NCI-H524 (cell line): ENCODE measurements around the gene CA10.

Experiments used
- DNase-seq, 2 experiments: peaks; one replicate each; lab custom pipeline; 2025; lab: John Stamatoyannopoulos, UW

CA10 gene

DNA sequence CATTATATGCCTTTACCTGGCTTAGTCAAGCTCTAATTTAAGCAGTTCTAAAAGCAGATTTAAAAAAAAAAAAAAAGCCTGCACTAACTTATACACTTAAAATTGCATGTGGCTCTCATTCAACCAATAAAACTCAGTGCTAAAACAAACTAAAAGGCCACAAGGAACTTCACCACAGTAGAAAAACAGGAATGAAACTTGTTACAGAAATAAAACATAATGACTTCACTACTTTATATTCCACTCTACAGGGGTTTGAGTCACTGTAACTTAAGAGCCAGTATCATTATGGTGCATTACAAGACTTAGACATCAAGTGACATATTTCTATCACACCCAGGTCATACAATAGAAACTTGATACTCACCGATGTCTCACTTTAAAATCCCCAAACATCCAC is 11.1 kb downstream of the CA10 start:
- peak in 1 of 2 experiments; percentile 30 for DNase-seq

DNA sequence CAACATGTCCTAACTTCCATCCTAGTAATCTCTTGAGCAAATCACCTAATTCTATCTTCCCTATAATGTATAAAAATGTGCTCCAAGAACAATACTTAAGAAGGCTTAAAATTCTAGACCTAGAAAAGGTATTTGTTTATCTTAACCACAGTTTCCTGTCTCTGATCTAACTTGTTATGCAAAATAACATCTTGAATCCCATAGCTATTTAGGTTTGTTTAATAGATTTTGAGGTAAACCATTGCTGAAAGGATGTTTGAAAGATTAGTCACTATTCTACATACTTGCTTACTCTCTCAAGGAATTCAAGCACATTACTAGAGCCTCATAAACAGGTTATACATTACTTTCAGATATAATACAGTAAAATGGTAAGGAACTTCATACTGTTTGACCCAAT is 13.0 kb downstream of the CA10 start:
- no peak for DNase-seq

DNA sequence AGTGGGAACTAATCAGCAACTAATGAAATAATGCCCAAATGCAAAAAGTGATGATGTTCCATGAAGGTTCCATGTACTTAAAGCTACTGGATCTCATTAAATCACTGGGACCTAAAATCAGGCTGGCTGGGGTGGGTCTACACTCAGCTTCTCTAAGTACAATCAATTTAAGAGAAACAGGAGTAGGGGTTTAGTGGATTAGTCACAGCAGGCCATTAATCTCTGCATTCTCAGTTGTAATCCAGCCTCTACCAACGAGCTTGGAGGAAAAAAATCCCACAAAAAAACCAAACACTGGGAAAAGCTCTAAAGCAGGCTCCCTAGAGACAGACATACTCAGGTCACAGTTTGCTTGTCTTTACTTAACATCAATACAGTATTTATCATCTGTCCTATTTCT is 15.0 kb downstream of the CA10 start:
- DNase-seq = peak; percentile 90 to 97

DNA sequence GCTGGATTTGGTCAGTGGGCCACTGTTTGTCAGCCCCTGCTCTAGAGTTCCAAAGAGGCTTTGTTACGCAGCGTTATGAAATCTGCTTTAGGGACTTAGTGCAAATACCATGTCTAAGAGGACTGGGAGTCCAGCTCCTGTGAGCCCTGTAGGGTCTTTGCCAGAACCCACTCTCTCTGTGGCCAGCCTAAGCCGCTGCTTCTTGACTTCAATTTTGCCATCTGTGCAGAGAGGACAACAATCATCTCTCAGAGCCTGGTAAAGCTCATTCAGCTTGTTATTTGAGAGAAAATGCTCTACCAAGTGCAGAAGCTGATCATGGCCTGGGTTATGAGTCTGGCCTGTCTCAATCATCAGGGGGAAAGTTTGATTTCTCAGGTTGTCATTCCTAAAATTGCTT is 17.9 kb downstream of the CA10 start:
- peak; percentile 43 for DNase-seq

DNA sequence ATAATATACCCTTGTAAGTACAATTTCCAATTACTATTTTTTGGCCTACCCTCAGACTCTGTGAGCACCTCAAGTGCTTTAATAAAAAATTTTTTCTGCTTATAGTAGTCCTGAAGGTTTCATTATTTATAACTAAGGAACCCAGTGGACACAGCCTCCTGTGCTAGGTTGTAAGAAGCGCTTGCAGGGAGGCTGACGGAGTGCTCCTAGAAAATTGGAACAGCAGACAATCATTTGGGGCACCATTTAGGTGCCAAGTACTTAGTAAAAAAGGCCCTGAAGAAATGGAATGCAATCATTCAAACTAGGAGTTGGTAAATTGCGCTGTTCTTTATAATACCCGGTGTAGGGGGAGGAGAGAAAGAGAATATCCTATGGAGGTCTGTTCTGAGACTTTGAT is 19.8 kb downstream of the CA10 start:
- DNase-seq = no peak

DNA sequence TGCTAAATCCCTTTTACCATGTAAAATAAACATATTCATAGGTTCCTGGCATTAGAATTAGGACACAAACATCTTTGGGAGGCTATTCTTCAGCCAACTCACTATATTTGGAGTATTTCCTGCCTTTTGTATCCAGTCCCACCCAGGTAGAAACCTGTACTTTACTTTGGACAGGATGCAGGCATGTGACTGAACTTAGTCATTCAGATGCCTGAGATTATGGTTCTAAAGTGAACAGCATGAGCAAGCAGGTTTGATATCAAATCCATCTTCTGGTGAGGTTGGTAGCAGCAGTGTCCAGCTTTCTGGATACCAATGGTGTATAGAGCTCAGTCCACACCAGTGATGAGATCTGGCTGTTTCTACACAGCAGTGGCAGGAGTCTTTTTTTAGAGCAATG is 20.2 kb downstream of the CA10 start:
- no peak for DNase-seq

DNA sequence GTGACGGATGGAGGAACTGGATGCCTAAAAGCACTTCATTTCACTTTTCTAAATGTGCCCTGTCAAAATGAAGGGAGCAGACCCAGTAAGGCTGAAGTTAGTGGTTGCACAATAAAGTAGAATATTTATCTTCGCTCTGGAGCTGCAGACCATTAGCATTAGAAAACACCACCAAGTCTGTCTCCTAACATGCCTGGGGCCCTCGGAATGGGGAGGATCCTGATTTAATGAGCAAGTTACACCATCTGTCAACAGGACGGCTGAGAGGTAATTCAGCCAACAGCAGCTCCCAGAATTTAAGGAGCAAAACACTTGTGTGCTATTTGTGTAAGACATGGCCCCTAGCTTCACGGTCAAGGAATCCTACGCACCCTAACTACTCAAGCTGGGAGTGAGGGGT is 22.3 kb downstream of the CA10 start:
- peak; percentile 94 to 97 for DNase-seq

DNA sequence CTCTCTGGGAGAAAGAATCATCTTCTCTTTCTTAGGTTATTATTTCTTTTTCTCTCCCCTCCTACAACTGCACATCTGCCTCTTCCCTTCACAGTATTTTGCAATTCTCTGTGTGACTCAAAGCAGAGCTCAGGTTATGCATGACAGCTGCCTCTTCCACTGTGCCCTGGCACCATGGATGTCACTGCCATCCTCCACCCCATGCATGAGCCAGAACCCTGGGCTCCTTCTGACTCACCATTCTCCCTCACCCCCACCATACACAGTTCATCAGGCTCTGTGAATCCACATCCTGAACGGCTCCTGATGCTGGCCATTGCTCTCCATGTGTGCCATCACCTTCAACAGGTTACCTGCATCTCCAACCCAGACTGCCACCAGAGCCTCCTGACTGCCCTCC is 23.9 kb downstream of the CA10 start:
- DNase-seq = no peak

DNA sequence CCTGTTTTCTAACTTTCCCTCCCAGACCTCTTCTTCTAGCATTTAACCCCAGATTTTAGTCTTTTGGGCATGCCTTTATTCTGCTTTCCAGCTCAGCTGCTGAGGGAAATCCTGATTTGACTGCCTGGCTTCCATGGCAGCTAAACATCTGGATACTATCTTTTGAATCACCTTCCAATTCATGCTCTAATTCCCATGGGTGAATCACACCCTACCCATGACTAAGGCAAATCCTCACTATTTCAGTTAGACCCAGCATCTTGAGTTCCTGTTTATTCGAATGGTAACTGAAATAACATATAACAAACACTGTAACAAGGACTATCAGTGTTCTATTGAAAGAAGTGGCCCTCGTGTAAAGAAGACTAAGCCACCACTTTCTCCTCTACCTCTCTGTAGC is 29.8 kb downstream of the CA10 start:
- DNase-seq = no peak

DNA sequence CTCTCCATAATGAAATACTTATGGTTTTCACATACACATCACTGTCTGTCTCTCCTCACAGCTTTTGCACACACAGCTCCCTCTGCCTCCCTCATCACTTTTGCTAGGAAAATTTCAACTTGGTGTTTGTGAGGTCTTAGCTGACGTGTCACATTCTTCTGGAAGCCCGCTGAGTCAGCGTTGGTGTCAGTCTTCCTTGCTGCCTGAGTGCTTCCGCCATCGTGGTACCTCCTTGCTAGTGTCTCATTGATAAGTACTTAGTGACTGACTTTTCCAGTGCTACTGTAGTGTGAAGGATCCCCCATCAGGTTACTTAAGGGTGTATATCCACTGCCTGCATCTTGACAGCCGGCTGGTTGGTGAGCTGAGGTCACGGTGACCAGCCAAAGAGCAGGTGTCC is 33.5 kb downstream of the CA10 start:
- DNase-seq = no peak

DNA sequence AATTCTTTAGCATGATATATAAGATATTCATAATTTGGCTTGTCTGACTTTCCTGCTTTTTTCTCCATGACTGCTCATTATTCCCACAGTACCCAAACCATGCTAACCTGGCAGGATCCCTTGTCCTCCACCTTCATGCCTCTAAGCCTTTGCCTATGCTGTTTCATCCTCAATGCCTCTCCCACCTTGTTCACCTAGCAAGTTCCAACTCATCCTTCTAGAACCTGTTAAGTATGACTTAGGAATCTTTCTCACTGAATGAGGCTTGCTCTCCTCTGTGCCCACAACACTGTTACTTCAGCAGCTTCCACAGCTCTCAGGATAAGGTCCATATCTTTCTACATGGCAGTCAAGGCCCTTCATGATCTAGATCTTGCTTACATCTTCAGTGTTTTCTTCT is 34.0 kb downstream of the CA10 start:
- DNase-seq = no peak

DNA sequence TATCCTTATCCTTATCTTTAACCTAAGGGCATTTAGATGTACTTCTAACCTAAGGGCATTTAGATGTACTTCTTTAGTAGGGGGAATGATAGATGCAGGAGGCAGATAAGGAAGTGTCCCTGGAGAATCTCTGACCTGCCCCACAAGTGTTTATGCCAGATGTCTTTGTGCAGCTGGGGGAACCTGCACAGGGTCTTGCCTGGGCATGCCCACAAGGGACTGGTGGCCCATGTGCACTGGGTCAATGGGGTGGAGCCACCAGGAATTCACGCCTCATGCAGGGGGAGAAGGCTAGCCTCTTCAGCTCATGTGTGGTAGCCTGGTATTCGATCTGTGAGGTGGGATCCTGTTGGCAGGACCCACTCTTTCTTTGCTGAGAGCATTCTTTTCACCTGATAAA is 38.0 kb downstream of the CA10 start:
- peak in 1 of 2 experiments; percentile 18 for DNase-seq

DNA sequence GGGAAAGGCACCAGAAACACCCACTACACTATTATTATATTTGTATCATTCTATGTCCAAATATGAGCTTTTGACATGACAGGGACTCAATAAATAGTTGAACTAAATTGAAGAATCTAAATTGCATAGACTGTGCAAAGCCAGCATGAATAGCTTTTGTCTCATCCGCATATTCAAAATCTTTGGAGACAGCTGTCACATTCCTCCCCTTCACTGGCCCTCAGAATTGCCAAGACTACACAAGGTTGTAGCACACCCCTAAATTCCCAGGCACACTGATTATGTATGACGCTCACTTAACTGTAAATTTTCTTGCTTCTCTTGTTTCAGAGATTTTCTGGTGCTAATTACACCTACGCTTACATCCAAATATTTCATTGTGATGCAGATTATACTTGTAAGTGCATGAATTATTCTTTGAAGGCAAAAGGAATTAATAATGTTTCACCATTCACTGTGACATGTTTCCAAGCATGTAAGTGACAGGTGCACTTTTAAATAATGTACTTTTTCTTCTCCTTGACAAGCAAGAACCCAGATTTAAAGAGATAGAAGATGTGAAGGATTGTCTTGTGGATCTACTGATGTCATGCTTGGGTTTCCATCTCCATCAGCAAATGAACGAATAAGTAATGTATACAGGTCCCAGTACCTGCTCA is 47.5 kb downstream of the CA10 start:
- no peak for DNase-seq

DNA sequence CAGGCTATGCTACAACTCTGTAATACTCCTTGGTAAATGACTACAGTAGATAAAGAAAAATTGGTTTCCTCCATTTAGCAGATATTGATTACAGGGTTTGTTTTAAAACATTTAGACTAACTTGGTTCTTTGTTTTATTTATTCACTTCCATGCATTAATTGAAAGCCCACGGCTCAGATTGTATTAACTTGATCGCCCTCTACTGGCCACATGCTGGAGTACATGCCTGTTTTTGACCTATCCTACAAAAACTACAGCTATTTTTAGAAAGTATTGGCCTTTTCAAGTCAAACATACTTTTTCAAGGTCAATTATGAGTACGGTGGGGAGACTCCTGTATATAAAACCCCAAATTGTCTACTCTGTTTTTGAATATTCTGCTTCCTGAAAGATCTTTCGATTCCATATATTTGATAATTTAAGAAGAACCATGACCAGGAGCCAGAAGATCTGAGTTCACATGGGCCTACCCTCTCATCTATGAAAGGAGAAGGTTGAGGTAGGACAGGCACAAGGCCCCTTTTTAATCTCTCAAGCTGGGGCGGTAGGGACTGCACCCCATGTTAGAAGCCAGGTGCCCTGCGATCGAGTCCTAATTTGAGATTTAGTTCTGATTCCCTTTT is 51.8 kb downstream of the CA10 start:
- peak; percentile 40 to 70 for DNase-seq

DNA sequence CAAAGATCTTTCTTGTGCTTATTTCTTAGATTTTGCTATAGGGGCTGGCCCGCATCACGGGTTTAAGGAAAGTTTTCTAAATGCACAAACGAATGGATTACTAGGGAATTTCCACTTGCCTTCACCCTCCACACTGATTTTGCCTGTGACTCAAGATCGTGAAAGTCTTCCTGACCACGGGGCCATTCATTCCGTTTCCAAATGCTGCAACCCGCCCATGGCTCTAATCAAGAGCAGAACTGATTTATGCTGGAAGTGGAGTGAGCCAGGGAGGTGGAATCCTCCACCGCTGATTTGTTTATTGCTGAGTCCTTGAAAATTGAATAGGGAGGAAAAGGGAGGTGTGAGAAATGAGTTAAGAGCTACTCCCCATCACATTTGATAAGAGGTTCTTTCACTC is 52.4 kb downstream of the CA10 start:
- no peak for DNase-seq

DNA sequence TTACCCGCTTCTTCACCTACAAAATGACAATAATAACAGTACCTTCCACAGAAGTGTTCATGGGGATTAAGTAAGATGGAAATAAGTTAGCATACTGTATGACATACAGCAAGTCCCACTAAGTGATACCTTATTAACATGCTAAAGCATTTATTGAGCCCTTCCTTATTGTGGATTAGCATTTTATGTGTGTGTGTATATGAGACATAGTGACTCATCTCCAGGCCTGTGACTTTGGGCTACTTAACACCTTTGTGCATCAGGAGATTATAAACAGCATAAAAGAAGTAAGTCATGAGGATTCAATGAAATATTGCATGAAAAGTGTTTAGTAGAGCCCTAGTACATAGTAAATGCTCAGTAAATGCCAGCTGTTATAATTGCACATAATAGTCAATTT is 52.9 kb downstream of the CA10 start:
- no peak for DNase-seq

DNA sequence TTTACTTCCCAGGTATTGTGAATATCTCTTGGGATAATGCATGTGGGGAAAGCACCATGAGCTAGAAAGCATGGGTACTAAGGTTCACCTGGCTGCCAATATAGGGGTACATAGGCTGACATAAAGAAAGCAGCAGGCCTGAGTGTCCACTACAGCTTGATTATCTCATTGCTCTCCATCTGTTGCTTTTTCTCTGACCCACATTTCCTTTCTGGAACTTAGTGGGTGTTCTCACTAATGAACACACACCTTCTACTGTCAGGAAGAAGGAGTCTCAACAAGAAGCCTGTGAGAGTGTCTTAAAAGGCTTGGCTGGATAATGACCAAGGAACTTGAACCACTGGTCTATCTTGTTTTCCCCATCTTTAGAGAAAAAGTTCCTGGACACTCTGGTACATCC is 62.5 kb downstream of the CA10 start:
- peak in 1 of 2 experiments; percentile 7 for DNase-seq

DNA sequence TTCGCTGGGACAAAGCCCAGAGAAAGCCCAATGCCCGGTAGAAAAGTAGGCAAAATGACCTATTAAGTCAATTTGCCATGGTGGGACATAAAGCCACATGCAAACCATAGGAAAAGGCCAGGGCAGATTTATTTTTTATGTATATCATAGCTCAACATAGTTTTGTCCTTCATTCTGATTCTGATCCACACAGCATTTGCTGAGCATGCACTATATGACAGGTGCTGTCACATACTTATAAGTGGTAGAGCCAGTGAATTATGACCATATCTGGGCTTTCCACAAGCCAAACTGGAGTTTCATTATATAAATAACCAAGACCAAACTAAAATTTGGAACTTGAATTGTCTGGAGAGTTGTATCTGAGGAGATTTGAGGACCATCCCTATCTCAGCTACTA is 74.3 kb downstream of the CA10 start:
- no peak for DNase-seq

DNA sequence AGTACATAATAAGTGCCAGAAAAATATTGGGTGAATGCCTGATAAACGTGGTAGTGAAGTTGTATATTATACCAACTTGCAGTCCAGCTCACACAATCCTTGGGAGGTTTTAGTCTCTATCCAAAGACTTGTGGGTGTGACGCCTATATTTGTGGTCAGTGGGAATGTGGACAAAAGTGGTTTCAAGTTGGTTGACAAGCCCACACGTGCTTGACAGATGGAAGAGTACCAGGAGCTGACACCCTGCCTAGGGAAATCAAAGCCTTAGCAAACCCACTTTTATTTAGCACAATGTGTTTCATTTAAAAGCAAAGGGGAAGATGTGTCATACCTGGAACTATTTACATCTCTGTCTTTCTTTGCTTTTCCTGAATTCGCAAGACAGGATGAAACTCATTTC is 79.0 kb downstream of the CA10 start:
- DNase-seq = no peak

DNA sequence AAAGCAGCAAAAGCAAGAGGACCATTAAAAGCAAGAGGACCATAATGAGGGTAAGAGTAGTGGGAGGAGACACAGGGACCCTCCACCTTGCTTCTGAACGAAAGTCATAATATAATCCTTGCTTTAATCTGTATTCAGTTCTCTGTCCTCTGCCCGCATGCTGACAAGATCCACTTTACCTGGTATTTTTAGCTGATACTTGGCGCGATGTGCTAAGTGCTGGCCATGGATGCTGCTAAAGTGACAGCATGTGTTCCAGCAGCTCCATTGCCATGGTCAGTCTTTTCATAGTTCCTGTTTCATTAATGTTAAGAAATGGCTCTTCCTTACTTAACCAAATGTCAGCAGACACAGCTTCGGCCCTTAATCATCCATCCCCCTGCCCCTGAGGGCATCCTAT is 86.8 kb downstream of the CA10 start:
- DNase-seq = no peak

DNA sequence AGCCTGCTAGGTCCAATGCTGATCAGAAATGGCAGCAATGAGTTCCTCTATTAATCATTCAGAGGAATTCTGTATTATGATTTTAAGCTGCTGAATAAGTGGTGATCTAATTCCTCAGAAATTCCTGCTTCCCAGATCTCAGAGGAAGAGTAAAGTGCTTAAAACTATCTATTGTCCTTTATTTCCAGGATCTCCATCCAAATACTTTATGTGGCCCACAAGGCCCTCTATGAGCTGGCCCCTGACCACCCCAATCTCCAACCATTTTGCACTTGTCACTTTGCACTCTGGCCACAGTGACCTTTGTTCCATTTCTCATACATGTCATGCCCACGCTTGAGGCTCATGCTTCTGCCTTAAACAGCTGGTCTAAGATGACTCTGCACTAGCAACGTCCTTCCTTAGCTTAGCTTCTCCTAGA is 93.7 kb downstream of the CA10 start:
- DNase-seq = no peak

DNA sequence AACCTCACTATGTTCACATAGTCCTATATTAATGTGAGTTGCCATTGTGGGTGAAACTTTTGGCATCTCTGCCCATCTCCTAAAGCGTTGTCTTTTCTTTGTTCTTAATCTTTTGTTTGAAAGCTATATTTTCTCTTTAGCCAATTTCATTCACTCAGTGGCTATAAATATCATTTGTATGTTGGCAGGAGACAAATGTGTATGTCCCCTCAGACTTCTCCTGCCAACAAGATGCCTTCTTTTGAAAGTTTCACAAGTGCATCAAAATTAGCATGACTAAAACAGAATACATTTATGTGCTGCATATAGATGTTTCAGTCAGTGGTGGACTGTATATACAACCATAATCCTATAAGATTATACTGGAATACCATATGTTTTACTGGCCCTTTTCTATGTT is 109.0 kb downstream of the CA10 start:
- no peak for DNase-seq

DNA sequence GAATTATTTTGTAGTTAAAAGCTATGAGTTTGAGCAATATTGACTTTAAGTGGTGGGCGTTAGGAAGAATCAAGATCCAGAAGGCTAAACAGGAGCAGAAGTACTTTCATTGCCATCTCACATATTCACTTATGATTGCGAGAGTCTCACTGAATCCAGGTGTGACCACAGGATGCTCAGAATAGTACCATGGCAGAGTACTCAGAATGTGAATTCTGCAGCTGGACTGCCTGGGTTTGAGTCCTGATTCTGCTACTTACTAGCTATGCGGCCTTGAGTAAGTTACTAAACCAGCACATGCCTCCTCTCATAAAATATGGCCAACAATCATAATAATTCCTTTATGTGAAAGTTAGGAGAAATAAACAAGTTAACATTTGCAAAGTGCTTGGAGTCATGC is 109.5 kb downstream of the CA10 start:
- no peak for DNase-seq
